HG03139 (cell line): ENCODE measurements around the gene LGALS3.
"Not testable (repeated sequence)": the region's sequence is repeated elsewhere in the genome, so short reads cannot be mapped to it uniquely, and the experiment has no call there.

Experiments
- ATAC-seq: cut with Tn5 transposase; IDR thresholded peaks from one replicate; pipeline ENCODE4 v1.9.1; 2021; ENCODE audit not compliant: unreplicated experiment

LGALS3 gene

DNA sequence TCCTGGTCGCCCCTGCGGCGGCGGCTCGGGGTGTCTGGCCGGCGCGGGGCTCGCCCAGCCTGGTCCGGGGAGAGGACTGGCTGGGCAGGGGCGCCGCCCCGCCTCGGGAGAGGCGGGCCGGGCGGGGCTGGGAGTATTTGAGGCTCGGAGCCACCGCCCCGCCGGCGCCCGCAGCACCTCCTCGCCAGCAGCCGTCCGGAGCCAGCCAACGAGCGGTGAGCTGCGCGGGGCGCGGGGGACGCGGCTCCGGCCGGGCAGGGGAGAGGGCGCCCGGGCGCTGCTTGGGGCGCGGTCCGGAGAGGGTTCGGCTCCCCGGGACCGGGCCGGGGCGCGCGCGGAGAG, at the start of gene LGALS3:
LGALS3 (plus strand) TSS at position 167 of the 342 bp plus-strand sequence. CDS start 8,122 bp downstream, outside the sequence.
- ATAC-seq: peak; percentile 53

DNA sequence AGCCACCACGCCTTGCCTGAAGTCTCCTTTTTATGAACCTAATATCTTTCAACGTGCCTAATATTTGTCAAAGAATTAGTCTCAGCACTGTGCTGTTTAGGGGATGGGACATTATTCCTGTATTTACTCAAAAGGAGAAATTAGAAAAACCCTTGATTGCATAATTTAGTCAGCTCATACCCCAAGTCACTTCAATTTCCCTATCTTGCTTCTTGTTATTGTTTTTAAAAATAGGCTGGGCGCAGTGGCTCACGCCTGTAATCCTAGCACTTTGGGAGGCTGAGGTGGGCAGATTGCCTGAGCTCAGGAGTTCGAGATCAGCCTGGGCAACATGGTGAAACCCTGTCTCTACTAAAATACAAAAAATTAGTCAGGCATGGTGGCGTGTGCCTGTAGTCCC, 49.1 kb upstream of the LGALS3 start:
- ATAC-seq: not testable (repeated sequence)

DNA sequence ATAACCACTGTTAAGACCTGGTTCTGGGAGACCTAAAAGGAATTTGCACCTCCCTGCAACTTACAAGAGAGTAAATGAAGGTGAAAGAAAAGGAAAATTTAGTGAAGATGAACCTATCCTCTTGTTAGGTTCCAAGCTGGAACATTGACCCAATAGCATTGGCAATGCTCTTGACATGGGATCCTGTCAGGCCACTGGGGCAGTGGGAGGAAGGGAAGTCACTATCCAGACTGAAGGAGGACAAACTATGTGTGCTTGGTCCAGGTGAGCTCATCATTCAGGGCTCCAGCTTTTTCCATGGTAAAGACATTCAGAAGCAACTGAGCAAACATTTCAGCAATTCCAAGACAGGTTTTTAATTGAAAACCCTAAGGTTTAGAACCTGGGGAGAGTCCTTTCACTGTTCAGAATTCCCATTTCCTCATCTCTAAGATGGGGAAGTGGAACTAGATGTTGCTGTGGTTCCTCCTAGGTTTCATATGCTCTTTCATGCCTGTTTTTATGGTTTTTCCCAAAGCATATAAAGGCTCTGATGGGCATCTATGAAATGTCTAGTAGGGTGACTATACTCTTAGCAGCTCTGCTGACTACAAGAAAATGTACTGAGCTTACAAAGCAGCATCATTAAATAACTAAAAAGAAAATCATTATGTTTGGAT, 44.5 kb upstream of the LGALS3 start:
- no peak for ATAC-seq

DNA sequence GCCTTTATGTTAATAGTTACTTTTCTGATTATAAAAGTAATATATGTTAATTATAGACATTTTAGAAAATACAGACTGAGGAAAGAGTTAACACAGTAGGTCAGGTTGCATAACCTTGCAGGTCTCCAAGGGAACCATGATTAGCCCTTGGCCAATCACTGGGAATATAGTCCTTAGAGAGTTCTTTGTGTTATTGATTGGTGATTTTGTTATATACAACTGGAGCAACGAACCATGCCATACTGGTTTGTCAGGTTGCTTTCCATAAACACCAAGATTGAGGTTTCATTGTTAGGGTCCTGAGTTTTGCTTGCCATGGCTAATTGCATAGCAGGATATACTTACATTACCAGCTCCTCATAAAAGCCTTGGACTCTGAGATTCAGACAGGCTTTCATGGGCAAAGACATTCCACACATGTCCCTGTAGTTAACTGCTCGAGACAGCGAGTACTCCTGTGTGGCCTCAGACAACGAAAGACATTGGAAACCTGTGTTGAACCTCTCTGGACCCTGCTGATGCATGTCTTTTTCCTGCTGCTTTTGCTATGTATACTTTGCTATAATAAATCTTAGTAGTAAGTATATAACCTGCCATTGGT, 43.9 kb upstream of the LGALS3 start:
- ATAC-seq: no peak

DNA sequence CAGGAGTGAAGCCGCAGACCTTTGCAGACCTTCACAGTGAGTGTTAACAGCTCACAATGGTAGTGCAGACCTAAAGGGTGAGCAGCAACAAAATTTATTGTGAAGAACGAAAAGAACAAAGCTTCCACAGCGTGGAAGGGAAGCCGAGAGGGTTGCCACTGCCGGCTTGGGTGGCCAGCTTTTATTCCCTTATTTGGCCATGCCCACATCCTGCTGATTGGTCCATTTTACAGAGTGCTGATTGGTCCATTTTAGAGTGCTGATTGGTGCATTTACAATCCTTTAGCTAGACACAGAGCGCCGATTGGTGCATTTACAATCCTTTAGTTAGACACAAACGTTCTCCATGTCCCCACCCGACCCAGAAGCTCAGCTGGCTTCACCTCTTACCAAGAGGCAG, 42.1 kb upstream of the LGALS3 start:
- no peak for ATAC-seq

DNA sequence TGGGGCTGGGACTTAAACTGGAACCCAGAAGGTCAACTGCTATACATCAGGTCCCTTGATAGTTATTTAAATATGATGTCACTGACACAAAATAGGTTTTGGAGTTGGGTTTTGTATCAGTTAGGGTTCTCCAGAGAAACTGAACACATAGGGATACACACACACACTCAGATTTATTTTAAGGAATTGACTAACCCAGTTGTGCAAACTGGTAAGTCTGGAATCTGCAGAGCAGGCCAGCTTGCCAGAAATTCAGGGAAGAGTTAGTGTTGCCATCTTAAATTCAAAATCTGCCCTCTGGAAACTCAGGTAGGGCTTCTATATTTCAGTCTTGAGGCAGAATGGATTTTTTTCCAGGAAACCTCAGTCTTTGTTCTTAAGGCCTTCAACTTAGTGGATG, 40.7 kb upstream of the LGALS3 start:
- no peak for ATAC-seq

DNA sequence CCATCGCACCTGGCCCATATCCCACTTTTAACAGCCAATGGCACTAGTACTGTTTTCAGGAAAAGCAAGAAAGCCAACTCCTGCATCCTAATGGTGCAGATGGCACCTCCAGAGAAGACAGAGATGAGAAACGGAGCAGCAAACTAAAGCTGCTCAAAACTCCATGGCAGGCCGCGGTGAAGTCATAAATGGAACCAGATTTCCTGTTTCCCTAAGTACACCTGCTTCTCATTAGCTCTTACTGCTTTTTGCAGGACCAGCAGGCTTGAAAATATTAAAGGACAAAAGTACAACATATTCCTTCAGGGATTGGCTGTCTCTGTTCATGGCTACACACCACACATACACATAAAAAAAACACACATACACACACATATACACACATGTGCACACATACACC, 36.7 kb upstream of the LGALS3 start:
- ATAC-seq: no peak

DNA sequence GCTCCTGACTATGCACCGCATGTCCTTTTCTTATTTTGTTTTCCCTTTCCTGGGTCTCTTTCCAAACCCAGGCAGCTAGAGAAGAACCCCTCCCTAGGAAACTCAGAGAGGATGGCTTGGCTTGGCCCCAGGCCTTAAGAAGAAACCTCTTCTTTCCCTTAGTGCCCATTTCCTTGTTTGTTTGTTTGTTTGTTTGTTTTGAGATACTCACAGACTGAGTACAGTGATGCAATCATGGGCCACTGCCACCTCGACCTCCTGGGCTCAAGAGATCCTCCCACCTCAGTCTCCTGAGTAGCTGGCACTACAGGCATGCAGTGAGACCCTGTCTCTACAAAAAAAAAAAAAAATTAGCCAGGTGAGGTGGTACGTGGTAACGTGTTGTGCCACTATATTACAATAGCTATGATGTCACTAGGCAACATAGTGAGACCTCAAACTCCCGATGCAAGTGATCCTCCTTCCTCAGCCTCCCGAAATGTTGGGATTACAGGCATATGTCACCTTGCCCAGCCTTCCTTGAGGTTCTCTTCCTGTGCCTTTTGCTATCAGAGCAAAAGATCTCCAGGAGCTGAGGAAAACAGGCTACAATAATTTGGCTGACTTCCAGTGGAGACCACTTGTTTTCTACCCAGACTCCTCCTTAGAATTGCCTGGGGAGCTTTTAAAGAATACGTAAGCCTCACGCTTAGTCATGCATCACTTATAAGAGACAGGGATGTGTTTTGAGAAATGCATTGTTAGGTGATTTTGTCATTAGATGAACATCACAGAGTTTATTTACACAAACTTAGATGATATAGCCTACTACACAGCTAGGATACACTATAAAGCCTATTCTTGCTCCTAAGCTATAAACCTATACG, 34.5 kb upstream of the LGALS3 start:
- ATAC-seq: no peak

DNA sequence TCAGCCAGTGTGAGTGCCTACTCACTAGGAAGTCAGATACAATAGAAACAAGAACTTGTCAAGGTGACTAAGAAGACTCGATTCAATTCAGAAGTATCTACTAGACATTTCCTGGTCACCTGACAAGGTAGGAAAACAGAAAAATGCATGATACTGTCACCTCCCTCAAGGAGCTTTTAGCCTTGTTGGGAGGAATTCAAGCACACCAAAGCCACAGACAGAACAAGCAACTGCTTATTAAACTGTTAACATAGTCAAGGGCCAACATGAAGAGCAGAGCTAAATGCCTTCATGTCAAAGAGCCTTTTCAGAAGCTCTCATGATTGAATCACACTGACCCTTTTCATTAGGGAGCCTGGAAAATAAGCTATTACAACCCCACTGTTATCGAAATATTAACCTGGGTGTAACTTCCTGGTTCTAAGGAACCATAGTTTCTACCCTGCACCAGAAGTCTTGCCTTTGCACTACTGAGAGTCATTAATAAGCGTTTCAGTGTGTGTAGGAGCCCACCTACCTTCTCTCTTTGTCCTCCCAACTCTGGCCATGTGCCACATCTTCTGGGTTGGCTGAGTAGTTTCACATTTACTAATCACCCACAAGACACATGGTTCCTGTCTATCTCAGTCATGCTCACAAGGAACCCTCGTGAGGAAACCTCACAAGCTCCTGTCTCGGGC, 31.0 kb upstream of the LGALS3 start:
- peak; percentile 63 for ATAC-seq

DNA sequence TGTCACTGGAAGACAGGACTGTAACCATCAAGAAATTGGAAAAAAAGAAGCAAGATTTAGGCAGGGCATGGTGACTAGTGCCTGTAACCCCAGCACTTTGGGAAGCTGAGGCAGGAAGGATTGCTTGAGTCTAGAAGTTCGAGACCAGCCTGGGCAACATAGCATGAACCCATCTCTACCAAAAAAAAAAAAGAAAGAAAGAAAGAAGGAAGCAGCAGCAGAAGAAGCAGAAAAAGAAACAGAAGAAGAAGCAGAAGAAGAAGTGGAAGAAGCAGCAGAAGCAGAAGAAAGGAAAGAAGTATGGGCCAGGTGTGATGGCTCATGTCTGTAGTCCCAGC, 30.5 kb upstream of the LGALS3 start:
- no peak for ATAC-seq

DNA sequence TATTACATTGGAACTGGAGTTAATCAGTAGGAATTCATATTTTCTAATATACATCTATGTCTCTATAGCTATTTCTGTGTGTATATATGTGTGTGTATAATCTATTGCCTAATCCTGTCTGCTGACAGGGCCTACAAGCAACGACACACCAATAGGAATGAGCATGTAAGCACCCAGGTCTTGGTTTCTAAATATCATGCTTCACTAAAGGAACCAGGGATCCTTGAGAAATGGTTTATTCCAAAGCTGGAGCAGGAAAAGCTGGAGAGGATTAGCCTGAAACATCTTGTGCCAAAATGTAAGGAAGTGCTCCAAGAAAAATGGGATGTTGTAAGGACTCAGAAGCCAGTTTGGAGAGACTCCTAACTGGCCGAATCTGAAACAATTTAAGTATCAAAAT, 29.3 kb upstream of the LGALS3 start:
- ATAC-seq: no peak

DNA sequence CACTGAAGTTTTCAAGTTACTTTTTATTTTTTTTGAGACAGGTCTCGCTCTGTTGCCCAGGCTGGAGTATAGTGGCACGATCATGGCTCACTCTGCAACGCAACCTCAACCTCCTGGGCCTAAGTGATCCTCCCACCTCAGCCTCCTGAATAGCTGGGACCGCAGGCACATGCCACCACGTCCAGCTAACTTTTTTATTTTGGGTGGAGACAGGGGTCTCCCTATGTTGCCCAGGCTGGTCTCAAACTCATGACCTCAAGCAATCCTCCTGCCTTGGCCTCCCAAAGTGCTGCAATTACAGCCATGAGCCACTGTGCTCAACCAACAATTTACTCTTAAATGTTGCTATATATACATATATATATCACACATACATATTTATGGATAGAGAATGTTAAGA, 27.4 kb upstream of the LGALS3 start:
- ATAC-seq: no peak

DNA sequence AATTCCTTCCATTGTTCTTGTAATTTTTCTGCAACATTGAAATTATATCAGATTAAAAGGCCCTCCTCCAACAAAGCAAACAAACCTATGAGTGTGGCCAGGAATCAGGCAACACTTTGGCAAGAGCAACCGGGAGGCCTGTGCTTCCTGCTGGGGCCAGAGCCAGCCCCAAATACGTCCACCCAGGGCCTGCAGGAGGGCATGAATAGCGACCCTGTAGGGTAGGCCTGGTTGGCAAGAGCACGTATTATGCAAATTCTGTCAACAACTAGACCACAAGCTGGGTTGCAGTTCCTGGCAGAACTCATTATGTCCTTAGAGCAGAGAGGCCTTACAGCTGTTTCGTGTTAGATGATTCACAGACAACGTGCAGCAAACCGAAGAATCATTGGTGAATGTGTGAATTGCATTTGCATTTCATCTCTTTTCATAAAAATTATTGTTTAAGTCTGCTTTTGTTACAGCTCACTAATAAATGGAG, 26.9 kb upstream of the LGALS3 start:
- peak; percentile 59 for ATAC-seq

DNA sequence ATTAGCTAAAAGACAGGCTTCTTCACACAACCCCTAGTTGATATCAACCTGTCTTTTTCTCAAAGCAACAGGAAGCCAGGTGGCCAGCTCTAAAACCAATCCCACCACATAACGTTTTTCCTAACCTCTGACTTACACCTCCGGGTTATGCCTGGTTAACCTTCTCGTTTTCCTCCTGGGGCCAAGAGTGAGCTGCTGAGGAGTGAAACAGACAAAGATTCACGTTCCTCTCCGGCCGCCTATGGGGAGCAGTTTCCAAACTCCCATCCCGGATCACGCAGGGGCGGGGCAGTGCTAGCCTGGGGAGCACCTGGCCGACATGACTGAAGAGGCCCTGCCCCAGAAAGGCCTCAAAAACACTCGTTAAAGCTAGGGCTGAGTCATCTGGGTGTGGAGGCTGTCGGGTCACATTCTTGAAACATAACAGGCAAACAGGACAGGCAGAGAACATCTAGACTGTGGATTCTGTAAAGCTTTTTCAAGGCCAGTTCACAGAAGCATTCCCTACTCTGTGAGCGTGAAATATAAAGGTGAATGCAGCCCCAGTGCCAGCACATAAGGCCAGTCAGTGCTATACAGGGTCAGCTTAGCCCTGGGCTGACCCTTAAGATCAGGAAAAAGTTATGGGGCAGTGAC, 25.9 kb upstream of the LGALS3 start:
- ATAC-seq: peak; percentile 35

DNA sequence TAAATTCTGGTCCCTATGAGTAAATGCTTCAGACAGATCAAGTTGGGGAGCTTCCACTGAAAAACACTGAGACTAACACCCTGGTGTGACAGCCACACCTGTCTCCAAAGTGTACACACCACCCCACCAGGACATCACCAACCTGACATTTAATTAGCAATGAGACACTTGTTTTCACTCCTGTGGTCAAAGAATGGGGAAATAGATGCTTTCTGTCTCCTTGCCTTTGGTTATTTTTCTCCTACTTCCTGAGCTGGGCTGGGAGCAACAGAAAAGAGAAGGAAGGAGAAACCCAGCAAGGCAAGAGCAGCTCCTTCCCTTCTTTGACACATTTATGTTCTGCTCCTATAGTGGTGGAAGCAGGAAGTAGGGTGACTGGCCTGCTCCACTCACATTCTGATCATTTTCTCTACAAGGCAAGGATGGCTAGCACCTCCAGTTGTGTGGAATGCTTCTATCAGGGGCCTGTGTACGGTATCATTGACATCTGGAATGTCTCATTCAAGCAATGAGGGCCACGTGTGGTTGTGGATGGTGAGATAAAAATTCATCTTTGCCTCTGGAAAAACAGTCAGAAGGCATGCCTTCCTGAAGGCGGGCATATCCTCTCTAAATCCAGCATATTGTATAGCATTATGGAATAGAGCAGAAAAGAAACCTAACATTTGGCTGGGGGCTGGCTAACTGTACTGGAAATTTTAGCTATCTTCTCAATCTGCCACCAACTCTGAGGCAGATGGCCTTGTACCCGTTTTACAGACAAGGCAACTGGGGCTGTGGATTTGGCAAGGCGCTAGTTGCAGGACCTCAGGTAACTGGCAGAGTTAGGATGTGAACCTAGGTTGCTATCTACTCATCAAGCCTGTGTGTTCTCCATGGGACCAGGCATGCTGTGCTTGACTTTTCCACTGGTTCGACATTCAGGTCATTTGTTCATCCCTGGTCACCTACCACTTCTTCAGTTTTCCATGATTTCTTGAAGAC, 24.8 kb upstream of the LGALS3 start:
- ATAC-seq: no peak

DNA sequence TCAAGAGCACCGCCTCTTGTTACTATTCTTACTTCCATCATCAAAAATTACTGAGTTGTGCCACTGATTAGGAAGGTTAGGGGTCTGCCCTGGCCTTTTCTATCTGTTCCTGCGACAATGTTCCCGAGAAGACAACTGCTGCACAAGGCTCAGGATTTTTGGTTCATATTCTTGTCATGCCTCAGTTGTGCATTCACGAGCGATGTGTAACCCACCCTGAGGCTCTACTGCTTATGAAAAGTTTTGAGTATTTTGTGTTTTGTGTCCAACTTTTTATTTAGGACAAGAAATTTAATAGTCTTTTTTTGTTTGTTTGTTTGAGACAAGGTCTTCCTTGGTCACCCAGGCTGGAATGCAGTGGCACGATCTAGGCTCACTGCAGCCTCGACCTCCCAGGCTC, 23.1 kb upstream of the LGALS3 start:
- no peak for ATAC-seq

DNA sequence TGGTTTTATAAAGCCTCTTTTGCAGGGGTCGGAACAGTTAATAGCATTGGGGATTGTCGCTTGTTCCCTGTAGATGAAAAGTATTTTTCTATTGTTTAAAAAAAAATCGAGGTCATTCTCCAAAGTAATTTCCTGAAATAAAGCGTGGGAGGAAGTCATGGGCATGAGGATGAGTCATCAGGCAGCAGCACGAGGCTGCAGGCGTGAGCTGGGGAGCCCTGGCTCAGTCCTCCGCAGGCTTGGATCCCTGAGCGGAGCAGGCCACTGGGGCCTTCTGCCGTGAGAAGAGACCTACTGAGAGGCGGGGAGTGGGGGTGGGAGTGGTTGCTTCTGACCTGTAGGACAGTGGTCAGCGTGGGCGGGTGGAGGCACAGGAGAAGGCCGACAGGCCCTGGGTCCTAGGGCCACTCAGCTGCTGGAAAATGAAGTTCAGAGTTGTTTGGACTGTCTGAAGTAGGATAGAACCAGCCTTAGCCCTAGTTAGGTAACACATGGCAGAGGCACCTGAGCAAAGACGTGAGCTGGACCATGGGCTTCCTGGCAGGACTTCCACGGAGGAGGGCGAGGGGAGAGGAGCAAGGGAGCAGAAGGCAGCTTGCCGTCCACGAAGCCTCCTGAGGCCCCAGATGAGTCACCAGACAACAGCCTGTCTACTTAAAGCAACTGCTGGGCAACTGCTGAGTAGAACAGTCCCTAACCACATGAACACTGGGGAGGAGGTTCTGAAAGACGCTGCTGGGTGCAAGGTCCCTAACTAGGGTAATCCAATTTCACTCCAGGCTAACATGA, 21.1 kb upstream of the LGALS3 start:
- no peak for ATAC-seq

DNA sequence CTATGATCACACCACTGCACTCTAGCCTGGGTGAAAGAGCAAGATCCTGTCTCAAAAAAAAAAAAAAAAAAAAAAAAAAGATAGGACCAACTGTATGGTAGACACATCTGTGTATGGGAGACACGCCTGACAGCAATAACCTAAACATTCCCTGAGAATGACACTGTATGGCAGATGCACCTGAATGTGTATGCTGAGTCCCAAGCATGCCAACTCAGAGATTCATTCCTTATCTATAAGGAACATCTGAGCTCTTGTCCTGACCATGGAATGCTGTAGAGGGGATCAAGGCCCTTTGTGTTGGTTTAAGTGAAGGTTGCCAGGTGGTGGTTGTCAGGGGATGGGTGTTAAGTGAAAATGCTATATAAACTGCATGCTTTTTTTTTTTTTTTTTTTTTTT, 19.2 kb upstream of the LGALS3 start:
- no peak for ATAC-seq

DNA sequence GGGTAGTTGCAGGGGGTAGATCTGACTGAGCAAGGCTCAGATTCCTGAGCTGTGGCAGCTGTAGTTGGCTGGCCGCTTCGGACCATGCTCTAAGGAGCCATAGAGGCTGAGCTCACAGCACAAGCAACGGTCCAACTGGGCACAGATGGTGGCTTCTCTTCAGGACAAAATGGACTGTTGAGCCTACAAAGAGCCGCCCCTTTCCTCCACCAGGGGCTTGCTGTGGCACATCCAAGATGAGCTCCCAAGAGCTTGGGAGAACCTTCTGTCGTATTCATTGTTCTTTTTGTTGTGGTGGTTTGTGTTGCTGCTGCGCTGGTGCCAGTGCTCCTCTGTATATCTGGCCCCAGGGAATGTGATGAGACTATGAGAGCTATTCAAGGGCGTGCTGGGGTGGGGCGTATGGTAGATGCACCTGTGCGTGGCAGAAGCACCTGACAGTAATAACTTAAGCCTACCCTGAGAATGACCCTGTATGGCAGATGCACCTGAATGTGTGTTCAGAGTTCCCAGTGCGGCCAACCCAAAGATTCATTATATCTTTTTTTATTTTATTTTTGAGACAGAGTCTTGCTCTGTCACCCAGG, 17.8 kb upstream of the LGALS3 start:
- no peak for ATAC-seq
